22Rv1 (cell line): ENCODE data around the gene ITPKC.

Experiments
- H3K27ac ChIP-seq: fragments of 450-650 bp; 2 replicates; pipeline ENCODE4 v1.5.1; 2017
- CTCF ChIP-seq: fragments of 450-650 bp; IDR thresholded peaks from 2 replicates; pipeline ENCODE4 v1.5.1; 2017; ENCODE audit warnings: mild to moderate bottlenecking
- ZFX ChIP-seq: fragments of 450-650 bp; IDR thresholded peaks from 2 replicates; pipeline ENCODE4 v1.6.1; 2017; ENCODE audit warnings: antibody characterized with exemption, borderline replicate concordance

ITPKC gene

GRCh38 chr19:40742477-40742876 is 25.6 kb downstream of the ITPKC start:
- no peak for TF ChIP-seq CTCF
- TF ChIP-seq ZFX = no peak
- H3K27ac ChIP-seq = no peak overlapping the region

GRCh38 chr19:40742886-40743285 is 26.0 kb downstream of the ITPKC start:
- TF ChIP-seq ZFX (no peak), CTCF (no peak)

GRCh38 chr19:40743926-40744325 is 27.0 kb downstream of the ITPKC start:
- no peak for TF ChIP-seq ZFX
- TF ChIP-seq CTCF = no peak
- H3K27ac ChIP-seq = no peak overlapping the region

More at GRCh38 chr19:40742886-40743285, 26.0 kb downstream of the ITPKC start:
- no peak overlapping the region for H3K27ac ChIP-seq

- TF ChIP-seq ZFX (no peak), CTCF (no peak)
- H3K27ac ChIP-seq = 0 out of 2 replicates have a peak overlapping the region, but pooled peaks have one; percentile 13
Observed at GRCh38 chr19:40744554-40745401, 27.9 kb downstream of the ITPKC start.

GRCh38 chr19:40745402-40745780 is 28.5 kb downstream of the ITPKC start:
- TF ChIP-seq ZFX (no peak), CTCF (no peak)
- H3K27ac ChIP-seq = 0 out of 2 replicates have a peak overlapping the region, but pooled peaks have one; percentile 30

- H3K27ac ChIP-seq = peak overlapping the region; percentile 97
Observed at GRCh38 chr19:40747536-40747935, 30.6 kb downstream of the ITPKC start.

More at GRCh38 chr19:40747536-40747935, 30.6 kb downstream of the ITPKC start:
- TF ChIP-seq CTCF (no peak), ZFX (no peak)
